HG03280 (cell line): ENCODE measurements around the gene TMEM62.

Source experiments
- ATAC-seq: cut with Tn5 transposase; IDR thresholded peaks from one replicate; pipeline ENCODE4 v1.9.1; 2021; ENCODE audit warnings: mild to moderate bottlenecking, moderate library complexity; ENCODE audit not compliant: unreplicated experiment

Gene TMEM62

GRCh38 chr15:43226436-43227305 is 93.3 kb downstream of the TMEM62 start:
- no peak for ATAC-seq

- no peak for ATAC-seq
Observed at GRCh38 chr15:43229977-43230376, 96.6 kb downstream of the TMEM62 start.

GRCh38 chr15:43230640-43231115 is 97.3 kb downstream of the TMEM62 start:
- no peak for ATAC-seq

- no peak for ATAC-seq
Observed at GRCh38 chr15:43232289-43232874, 99.0 kb downstream of the TMEM62 start.
